ENCODE results near the gene LPP.

The LPP gene

DNA sequence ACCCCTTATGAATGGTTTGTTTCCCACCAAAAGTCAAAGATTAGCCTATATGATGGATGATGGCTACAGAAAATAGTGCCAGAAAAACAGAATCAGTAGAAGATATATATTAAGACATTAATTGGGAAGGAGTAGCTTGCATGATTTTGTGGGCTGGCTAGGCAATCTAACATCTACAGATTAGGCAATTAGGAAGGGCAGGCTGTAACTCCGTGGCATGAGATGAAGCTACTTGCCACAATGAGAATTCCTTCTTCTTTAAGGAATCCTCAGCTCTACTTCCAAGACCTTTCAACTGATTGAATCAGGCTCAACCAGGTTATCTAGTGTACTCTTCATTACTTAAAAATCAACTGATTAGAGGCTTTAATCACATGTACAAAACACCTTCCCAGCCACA is 426.7 kb downstream of the LPP start:
- Histone ChIP-seq H2AFZ (ENCODE audit: low read length) (no peak overlapping the region), H3K79me2 (ENCODE audit: insufficient read depth, low read length) (peaks cover 11% of the 10 kb centered on the region), H3K36me3 (ENCODE audit: insufficient read depth, low read length) (peaks cover 25% of the 10 kb centered on the region), H3F3A (ENCODE audit: insufficient read depth, low read length) (no peaks in the 10 kb centered on the region; the same call in 1 of the 2 replicates), H3K9ac (ENCODE audit: low read length) (peak overlapping the region; percentile 88), H3K27ac (ENCODE audit: low read depth, low read length, poor library complexity, severe bottlenecking) (peak overlapping the region; percentile 90), H4K20me1 (ENCODE audit: insufficient read depth, low read length) (no peaks in the 10 kb centered on the region), H3K4me3 (ENCODE audit: low read depth, low read length, poor library complexity, severe bottlenecking) (peak overlapping the region; percentile 71), H3K4me2 (ENCODE audit: low read length) (peak overlapping the region; percentile 94), H3K9me3 (ENCODE audit: low read length) (no peaks in the 10 kb centered on the region), H3K27me3 (ENCODE audit: insufficient read depth, low read length) (no peaks in the 10 kb centered on the region), H3K9me2 (ENCODE audit: low read depth, low read length) (no peaks in the 10 kb centered on the region), H3K4me1 (ENCODE audit: insufficient read depth, low read length, severe bottlenecking) (peaks cover 96% of the 10 kb centered on the region)
- TF ChIP-seq EZH2 (IDR thresholded peaks at IDR 0.05; ENCODE audit: borderline replicate concordance, low read length) = no peak
- TF ChIP-seq, protein P1, sequence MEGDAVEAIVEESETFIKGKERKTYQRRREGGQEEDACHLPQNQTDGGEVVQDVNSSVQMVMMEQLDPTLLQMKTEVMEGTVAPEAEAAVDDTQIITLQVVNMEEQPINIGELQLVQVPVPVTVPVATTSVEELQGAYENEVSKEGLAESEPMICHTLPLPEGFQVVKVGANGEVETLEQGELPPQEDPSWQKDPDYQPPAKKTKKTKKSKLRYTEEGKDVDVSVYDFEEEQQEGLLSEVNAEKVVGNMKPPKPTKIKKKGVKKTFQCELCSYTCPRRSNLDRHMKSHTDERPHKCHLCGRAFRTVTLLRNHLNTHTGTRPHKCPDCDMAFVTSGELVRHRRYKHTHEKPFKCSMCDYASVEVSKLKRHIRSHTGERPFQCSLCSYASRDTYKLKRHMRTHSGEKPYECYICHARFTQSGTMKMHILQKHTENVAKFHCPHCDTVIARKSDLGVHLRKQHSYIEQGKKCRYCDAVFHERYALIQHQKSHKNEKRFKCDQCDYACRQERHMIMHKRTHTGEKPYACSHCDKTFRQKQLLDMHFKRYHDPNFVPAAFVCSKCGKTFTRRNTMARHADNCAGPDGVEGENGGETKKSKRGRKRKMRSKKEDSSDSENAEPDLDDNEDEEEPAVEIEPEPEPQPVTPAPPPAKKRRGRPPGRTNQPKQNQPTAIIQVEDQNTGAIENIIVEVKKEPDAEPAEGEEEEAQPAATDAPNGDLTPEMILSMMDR (IDR thresholded peaks at IDR 0.05; ENCODE audit: low read length) = no peak

DNA sequence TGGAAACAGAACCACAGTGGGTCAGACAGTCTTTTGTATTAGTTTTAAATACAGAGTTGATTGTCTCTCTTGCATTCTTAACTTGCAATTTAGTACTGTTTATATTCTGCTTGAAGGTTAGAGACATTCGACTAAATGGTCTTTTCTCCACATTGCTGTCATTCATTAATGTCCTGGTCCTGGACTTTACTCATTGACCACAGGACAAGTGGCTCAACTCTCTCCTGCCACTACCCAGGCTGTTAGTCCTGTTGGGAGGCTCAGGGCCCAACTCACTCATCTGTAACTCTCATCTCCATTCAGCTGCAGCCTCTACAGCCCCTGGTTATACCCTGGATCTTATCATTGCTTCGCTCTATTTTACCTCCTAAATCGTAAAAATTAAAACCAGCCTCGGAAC is 427.4 kb downstream of the LPP start:
- Histone ChIP-seq H3K27me3 (ENCODE audit: insufficient read depth, low read length) (no peaks in the 10 kb centered on the region), H4K20me1 (ENCODE audit: insufficient read depth, low read length) (no peaks in the 10 kb centered on the region), H3K4me1 (ENCODE audit: insufficient read depth, low read length, severe bottlenecking) (peaks cover 95% of the 10 kb centered on the region), H3K79me2 (ENCODE audit: insufficient read depth, low read length) (peaks cover 11% of the 10 kb centered on the region), H3K9ac (ENCODE audit: low read length) (peak overlapping the region; percentile 88), H3K27ac (ENCODE audit: low read depth, low read length, poor library complexity, severe bottlenecking) (peak overlapping the region; percentile 90), H3K9me3 (ENCODE audit: low read length) (no peaks in the 10 kb centered on the region), H3K4me2 (ENCODE audit: low read length) (peak overlapping the region; percentile 94), H2AFZ (ENCODE audit: low read length) (no peak overlapping the region), H3K9me2 (ENCODE audit: low read depth, low read length) (no peaks in the 10 kb centered on the region), H3K4me3 (ENCODE audit: low read depth, low read length, poor library complexity, severe bottlenecking) (peak overlapping the region; percentile 71), H3K36me3 (ENCODE audit: insufficient read depth, low read length) (peaks cover 18% of the 10 kb centered on the region), H3F3A (ENCODE audit: insufficient read depth, low read length) (no peaks in the 10 kb centered on the region; the same call in 1 of the 2 replicates)
- TF ChIP-seq, protein P1 (IDR thresholded peaks at IDR 0.05; ENCODE audit: low read length) = no peak
- no peak for TF ChIP-seq EZH2 (IDR thresholded peaks at IDR 0.05; ENCODE audit: borderline replicate concordance, low read length)

DNA sequence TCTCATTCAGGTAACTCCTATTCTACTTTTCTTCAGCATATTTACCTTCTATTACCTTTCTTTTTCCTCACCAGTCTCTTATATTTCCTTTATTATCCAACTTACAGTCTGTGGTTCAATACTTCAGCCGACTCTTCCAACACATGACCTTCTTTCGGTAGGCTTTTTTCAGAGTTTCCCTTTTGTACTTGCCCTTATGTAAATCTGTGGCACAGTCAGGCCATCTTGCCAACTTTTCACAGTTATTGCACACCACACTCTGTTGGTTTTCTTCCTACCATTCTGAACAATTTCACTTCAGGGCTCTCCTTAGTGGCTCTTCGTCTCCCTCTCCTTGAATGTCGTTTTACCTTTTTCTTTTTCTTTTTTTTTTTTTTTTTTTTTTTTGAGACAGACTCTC is 427.8 kb downstream of the LPP start:
- no peaks in the 10 kb centered on the region; the same call in 1 of the 2 replicates for H3F3A ChIP-seq (ENCODE audit: insufficient read depth, low read length)
- H4K20me1 ChIP-seq (ENCODE audit: insufficient read depth, low read length) = no peaks in the 10 kb centered on the region
- H3K4me3 ChIP-seq (ENCODE audit: low read depth, low read length, poor library complexity, severe bottlenecking) = peak overlapping the region; percentile 71
- peak overlapping the region; percentile 88 for H3K9ac ChIP-seq (ENCODE audit: low read length)
- H3K9me2 ChIP-seq (ENCODE audit: low read depth, low read length) = no peaks in the 10 kb centered on the region
- no peaks in the 10 kb centered on the region for H3K9me3 ChIP-seq (ENCODE audit: low read length)
- H3K27me3 ChIP-seq (ENCODE audit: insufficient read depth, low read length) = no peaks in the 10 kb centered on the region
- TF ChIP-seq, protein P1 (IDR thresholded peaks at IDR 0.05; ENCODE audit: low read length) = no peak
- no peak for TF ChIP-seq EZH2 (IDR thresholded peaks at IDR 0.05; ENCODE audit: borderline replicate concordance, low read length)
- no peak overlapping the region for H2AFZ ChIP-seq (ENCODE audit: low read length)
- peak overlapping the region; percentile 94 for H3K4me2 ChIP-seq (ENCODE audit: low read length)
- H3K36me3 ChIP-seq (ENCODE audit: insufficient read depth, low read length) = peaks cover 13% of the 10 kb centered on the region
- peaks cover 11% of the 10 kb centered on the region for H3K79me2 ChIP-seq (ENCODE audit: insufficient read depth, low read length)
- peaks cover 91% of the 10 kb centered on the region for H3K4me1 ChIP-seq (ENCODE audit: insufficient read depth, low read length, severe bottlenecking)
- peak overlapping the region; percentile 90 for H3K27ac ChIP-seq (ENCODE audit: low read depth, low read length, poor library complexity, severe bottlenecking)
